ENCODE data around the gene F10.
"Not testable (repeated sequence)": the region's sequence is repeated elsewhere in the genome, so short reads cannot be mapped to it uniquely, and the experiment has no call there.

Gene F10

GRCh38 chr13:113102727-113103126 lies 19.9 kb upstream of the F10 start:
- no peak for DNase-seq

DNA sequence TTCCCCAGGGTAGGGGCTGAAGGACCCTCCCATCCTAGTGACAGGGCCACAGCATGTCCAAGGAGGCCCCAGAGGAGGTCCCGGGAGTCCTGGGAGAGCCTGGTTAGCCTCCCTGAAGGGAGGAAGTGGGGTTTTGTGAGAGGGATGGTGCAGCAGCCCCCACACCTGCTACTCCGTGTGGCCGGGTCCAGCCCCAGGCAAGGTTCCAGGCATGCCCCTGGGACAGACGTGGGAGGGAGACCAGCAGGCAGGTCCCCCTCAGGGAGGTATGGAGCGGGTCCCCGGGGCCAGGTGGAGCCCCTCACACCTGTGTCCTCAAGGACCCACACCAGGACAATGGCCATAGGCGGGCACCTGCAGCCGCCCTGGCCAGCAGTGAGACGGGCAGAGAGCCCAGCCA lies 19.0 kb upstream of the F10 start:
- DNase-seq: no peak

- DNase-seq: no peak
Measured at GRCh38 chr13:113105032-113105920, 17.3 kb upstream of the F10 start, which contains the start of gene F7. F7 (plus strand) TSS chr13:113105791; CDS start chr13:113105842, 51 bp downstream.

DNA sequence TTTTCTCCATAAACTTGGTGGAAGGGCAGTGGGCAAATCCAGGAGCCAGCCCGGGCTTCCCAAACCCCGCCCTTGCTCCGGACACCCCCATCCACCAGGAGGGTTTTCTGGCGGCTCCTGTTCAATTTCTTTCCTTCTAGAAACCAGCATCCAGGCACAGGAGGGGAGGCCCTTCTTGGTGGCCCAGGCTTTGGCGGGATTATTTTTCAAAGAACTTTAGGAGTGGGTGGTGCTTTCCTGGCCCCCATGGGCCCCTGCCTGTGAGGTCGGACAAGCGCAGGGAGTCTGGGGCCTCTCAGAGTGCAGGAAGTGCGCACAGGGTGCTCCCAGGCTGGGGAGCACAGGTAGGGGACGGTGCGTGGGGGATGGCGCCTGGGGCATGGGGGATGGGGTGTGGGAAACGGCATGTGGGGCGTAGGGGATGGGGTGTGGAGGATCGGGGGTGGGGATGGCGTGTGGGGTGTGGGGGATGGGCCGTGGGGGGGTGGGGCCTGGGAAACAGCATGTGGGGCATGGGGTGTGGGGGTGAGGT lies 16.6 kb upstream of the F10 start:
- no peak for DNase-seq

GRCh38 chr13:113106711-113107351 lies 15.8 kb upstream of the F10 start:
- DNase-seq: no peak

GRCh38 chr13:113108521-113108920 lies 14.1 kb upstream of the F10 start:
- not testable (repeated sequence) for DNase-seq

- no peak for DNase-seq
Measured at GRCh38 chr13:113109151-113110047, 13.2 kb upstream of the F10 start.

DNA sequence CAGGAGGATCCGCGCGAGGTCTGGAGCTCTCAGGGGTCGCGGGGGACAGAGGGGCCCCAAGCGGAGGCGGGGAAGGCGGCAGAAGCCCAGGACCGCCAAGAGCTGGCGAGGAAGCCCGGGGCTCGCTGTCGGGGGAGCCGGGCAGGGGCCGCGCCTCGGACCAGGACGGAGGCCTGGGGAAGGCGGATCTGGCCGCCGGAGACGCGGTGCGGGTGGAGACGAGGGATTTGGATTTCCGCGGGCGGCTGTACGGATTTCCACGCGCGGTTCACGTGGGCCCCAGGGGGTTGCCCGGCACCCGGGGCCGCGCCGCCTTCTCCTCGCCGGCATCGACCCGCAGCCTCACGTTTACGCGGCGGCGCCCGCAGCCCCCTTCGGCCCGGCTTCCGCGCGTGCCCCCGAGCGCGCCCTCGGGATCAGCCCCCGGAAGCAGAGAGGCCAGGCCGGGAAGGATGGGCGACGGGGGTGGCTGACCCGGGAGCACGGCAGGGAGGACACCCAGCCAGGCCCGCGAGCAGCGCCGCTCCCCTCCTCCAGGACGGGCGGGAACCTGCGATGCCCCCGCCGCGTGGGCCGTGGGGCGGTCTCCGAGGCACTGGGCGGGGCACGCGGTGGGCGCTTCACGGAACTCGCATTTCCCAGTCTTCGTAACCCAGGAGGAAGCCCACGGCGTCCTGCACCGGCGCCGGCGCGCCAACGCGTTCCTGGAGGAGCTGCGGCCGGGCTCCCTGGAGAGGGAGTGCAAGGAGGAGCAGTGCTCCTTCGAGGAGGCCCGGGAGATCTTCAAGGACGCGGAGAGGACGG lies 12.3 kb upstream of the F10 start:
- no peak for DNase-seq

DNA sequence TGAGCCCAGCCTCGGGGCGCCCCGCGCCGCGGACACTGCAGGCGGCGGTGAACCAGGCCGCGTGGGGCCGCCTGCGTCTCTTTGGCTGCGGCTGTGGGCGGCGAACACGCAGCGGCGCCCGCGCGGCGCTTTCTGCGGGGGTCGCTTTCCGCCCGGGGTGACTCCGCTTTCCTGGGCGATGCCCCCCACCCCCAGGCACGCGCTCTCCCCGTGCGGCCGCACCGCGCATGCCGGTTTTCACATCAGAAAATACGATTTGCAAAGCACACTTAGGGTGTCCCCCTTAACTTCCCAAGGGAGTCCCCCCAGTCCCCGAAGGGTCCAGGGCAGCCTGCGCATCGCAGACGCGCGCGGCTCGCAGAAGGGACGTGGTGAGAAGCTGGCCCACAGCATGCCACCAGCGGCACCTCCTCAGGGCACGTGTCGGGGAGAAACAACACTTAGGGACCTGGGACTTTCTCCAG lies 11.7 kb upstream of the F10 start:
- no peak for DNase-seq

- DNase-seq: not testable (repeated sequence)
Measured at GRCh38 chr13:113111821-113112220, 10.8 kb upstream of the F10 start.

- DNase-seq: not testable (repeated sequence)
Measured at GRCh38 chr13:113112475-113112874, 10.1 kb upstream of the F10 start.

DNA sequence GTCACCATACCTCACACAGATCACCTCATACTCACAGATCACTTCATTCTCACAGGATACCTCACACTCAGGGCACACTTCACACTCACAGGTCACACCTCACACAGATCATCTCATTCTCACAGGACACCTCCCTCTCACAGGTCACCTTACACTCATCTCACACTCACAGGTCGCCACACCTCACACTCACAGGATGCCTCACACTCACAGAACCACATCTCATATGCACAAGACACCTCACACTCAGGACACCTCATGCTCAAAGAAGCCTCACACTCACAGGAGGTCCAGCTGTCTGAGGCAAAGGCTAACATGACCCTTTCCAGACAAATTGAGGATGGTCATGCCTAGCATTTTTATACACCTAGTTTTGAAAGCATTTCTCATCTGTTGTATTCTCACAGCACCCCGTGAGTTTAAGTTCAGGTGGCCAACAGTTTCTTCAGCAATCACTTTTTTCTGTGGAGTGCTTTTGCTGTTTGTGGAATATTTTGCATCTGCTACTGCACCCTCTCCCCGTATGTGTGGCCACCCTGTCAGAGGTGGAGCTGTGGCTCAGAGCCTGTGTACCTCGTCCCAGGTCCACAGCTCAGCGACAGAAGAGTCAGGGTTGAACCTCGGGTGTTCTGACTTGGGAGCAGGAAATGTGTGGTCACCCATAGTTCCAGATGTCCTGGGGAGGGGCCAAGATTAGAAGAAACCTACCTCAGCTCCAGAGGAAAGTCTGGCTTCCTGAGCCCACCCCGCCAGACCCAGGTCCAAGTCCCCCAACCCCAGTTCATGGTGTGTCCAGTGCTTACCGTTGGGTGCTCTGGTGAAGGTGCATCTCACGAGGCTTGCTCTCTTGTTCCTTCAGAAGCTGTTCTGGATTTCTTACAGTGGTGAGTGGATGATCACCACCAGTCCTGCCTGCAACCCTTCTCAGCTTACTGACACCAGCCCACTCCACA lies 9.4 kb upstream of the F10 start:
- no peak for DNase-seq

DNA sequence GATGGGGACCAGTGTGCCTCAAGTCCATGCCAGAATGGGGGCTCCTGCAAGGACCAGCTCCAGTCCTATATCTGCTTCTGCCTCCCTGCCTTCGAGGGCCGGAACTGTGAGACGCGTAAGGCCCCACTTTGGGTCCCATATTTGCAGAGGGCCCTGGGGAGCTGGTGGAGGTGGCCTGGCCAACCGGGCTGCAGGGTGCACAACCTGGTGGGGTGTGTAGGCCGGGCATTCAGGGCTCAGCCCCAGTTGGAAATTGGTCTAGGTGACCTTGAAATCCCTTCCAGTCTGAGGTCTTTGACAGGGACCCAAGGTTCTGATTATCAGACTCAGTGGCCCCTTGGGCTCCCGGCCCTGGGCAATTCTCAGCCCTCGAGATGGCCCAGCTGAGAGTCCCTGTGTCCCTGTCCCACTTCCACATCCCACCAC lies 8.7 kb upstream of the F10 start:
- no peak for DNase-seq

DNA sequence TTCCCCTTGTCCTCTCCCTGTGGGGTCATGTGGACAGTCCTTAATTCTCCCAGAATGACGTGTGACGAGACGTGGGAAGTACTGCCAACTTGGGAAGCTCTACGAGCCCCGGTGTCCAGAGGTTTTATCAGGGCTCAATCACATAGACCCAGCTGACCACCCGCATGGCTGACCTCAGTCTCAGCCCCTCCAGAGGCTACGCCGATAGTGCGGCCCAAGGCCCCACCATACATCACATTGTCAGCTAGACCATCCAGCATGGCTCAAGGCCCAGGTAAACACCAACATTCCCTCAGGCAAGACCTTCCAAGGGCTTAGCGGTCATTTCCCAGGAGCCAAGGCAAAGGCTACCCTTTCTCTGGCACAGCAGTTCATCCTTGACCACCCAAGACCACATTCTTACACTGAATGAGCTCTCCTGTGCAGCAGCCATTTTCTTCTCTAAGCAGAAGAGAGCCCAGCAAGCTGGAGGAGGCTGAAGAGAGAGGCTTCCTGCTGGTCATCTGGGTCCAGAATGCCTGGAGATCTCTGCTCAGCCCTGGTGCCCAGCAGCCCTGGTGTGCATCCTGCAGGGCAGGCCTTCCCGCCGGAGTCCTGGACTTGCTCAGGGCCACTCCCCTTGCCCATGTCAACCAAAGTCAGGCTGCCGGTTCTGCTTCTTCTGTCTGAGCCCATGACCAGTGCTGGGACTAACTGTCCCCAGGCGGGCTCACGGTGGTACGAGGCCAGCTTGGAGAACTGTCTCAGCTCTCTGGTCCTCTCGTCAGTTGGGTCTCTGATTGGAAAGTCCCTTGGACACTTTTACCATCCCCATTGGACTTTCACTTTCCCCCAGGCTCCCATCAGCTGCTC lies 7.9 kb upstream of the F10 start:
- no peak for DNase-seq

- no peak for DNase-seq
Measured at GRCh38 chr13:113115363-113116205, 7.0 kb upstream of the F10 start.

DNA sequence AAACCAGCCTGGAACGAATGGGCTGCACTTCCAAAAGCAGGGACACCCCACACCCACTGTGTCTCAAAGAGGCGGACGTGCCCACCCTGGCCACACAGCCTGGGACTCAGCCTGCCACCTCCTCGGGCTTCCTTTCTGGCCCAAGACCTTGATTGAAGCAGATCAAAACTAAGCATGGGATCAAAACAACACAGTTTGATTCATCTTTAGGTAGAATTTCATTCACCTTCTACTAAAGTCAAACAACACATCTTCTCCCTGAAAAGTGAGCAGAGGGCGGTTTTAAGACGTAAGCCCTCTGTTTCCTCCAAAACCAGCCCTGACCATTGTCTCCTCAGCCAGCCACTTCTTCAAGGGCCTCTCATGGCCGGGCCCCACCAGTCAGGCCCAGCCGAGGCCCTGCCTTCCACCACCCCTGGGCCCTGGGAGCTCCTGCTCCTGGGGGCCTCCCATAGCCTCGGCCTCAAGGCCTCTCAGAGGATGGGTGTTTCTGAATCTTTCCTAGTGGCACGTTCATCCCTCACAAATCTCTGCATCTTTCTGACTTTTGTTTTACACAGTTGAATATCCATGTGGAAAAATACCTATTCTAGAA lies 6.3 kb upstream of the F10 start:
- DNase-seq: no peak

GRCh38 chr13:113116871-113117271 lies 5.7 kb upstream of the F10 start:
- no peak for DNase-seq

DNA sequence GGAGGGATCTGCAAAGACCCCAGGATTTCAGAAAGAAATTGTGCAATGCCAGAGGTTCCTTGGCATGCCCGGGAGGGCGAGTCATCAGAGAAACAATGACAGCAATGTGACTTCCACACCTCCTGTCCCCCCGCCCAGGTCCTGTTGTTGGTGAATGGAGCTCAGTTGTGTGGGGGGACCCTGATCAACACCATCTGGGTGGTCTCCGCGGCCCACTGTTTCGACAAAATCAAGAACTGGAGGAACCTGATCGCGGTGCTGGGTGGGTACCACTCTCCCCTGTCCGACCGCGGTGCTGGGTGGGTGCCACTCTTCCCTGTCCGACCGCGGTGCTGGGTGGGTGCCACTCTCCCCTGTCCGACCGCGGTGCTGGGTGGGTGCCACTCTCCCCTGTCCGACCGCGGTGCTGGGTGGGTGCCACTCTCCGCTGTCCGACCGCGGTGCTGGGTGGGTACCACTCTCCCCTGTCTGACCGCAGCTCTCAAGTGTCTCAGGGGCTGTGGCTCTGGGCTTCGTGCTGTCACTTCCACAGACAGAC lies 5.2 kb upstream of the F10 start:
- no peak for DNase-seq
